Left ventricle myocardium inferior (tissue), 1 donor: ENCODE measurements around the gene PCNX2. TPM values are rescaled to one million over a fixed set of nuclear protein-coding genes. Genes with fewer than 3 reads are reported as not detected.

Source experiments
- DNase-seq: peaks from one replicate; pipeline ENCODE4 v3.0.0-alpha.2; 2020
- H3K27ac ChIP-seq: fragments of 200-600 bp; replicated peaks from 2 replicates; pipeline ENCODE4 v1.8.0; 2021
- H3K27me3 ChIP-seq: fragments of 200-600 bp; 2 replicates; pipeline ENCODE4 v1.8.0; 2021; ENCODE audit warnings: low read depth
- H3K36me3 ChIP-seq: fragments of 200-600 bp; 2 replicates; pipeline ENCODE4 v1.8.0; 2021
- H3K4me1 ChIP-seq: fragments of 200-600 bp; 2 replicates; pipeline ENCODE4 v1.8.0; 2021
- H3K4me3 ChIP-seq: fragments of 200-600 bp; 2 replicates; pipeline ENCODE4 v1.8.0; 2021; ENCODE audit warnings: mild to moderate bottlenecking, moderate library complexity
- H3K9me3 ChIP-seq: fragments of 200-600 bp; replicated peaks from 2 replicates; pipeline ENCODE4 v1.8.0; 2021
- CTCF ChIP-seq: fragments of 200-600 bp; IDR thresholded peaks from 2 replicates; pipeline ENCODE4 v1.8.0; 2021; ENCODE audit warnings: antibody characterized with exemption, mild to moderate bottlenecking, borderline replicate concordance
- intact Hi-C: fragments of 100-400 bp; cut with micrococcal nuclease; formaldehyde crosslinking; loops from one replicate; pipeline ENCODE4 v1.11.0; 2022
- total RNA-seq: library from RNA; stranded (reverse); fragmentation: NEBNext Ultra II Directional; extraction: Animal tissue kit (Norgen Biotek cat#: 25700); gene quantifications from one replicate; pipeline ENCODE4 v1.2.1, GENCODE V29; 2021
- donor health status: DM: no; HTN: yes; CAD: no; lungs with severe emphysema.

Gene PCNX2
- total RNA-seq, 1 donor from 2014 or later, result 0.82 TPM

- H3K4me1 ChIP-seq, result peaks cover 18% of the 10 kb centered on the region
- no peak overlapping the region for H3K27ac ChIP-seq
- no peak for TF ChIP-seq CTCF
- peaks cover 4% of the 10 kb centered on the region for H3K9me3 ChIP-seq
- no peaks in the 10 kb centered on the region for H3K36me3 ChIP-seq
- DNase-seq, result no peak
- intact Hi-C loops, result no loop called here
- H3K4me3 ChIP-seq, result no peak overlapping the region
- no peaks in the 10 kb centered on the region for H3K27me3 ChIP-seq
These were observed 306.9 kb downstream of the PCNX2 start for GRCh38 chr1:232988572-232989040.

- H3K27me3 ChIP-seq, result no peaks in the 10 kb centered on the region
These were observed 307.8 kb downstream of the PCNX2 start for GRCh38 chr1:232987774-232988140.

GRCh38 chr1:232987046-232987773 lies 308.3 kb downstream of the PCNX2 start:
- no peak for TF ChIP-seq CTCF

More at GRCh38 chr1:232987774-232988140, 307.8 kb downstream of the PCNX2 start:
- Histone ChIP-seq H3K27ac (no peak overlapping the region), H3K4me3 (no peak overlapping the region), H3K9me3 (no peaks in the 10 kb centered on the region), H3K4me1 (peaks cover 25% of the 10 kb centered on the region), H3K36me3 (no peaks in the 10 kb centered on the region)
- intact Hi-C loops, result no loop called here
- no peak for DNase-seq
- no peak for TF ChIP-seq CTCF

GRCh38 chr1:232986527-232986922 lies 309.0 kb downstream of the PCNX2 start:
- Histone ChIP-seq H3K36me3 (no peaks in the 10 kb centered on the region), H3K4me1 (peaks cover 19% of the 10 kb centered on the region)
- DNase-seq, result no peak

More at GRCh38 chr1:232987046-232987773, 308.3 kb downstream of the PCNX2 start:
- no peaks in the 10 kb centered on the region for H3K9me3 ChIP-seq
- H3K36me3 ChIP-seq, result no peaks in the 10 kb centered on the region
- H3K4me1 ChIP-seq, result peaks cover 24% of the 10 kb centered on the region
- no peak overlapping the region for H3K27ac ChIP-seq
- H3K27me3 ChIP-seq, result no peaks in the 10 kb centered on the region
- H3K4me3 ChIP-seq, result no peak overlapping the region
- no peak for DNase-seq
- intact Hi-C loops, result no loop called here

GRCh38 chr1:232985882-232986526 lies 309.5 kb downstream of the PCNX2 start:
- TF ChIP-seq CTCF, result no peak
- no peaks in the 10 kb centered on the region for H3K27me3 ChIP-seq
- H3K4me1 ChIP-seq, result peaks cover 19% of the 10 kb centered on the region
- H3K4me3 ChIP-seq, result no peak overlapping the region
- DNase-seq, result no peak
- intact Hi-C loops, result no loop called here
- no peak overlapping the region for H3K27ac ChIP-seq
- H3K9me3 ChIP-seq, result no peaks in the 10 kb centered on the region
- no peaks in the 10 kb centered on the region for H3K36me3 ChIP-seq

More at GRCh38 chr1:232986527-232986922, 309.0 kb downstream of the PCNX2 start:
- intact Hi-C loops, result no loop called here
- Histone ChIP-seq H3K4me3 (no peak overlapping the region), H3K27ac (no peak overlapping the region), H3K9me3 (no peaks in the 10 kb centered on the region), H3K27me3 (no peaks in the 10 kb centered on the region)
- TF ChIP-seq CTCF, result no peak
